ENCODE data around the gene CTXN1.

CTXN1 gene

GRCh38 chr19:7915250-7916102, 10.5 kb downstream of the CTXN1 start:
- Histone ChIP-seq H3K9ac (ENCODE audit: low read depth, low read length) (no peak overlapping the region), H3K27me3 (ENCODE audit: control insufficient read depth, insufficient read depth, low read length) (peaks cover 30% of the 10 kb centered on the region), H3K4me3 (ENCODE audit: low read depth, low read length) (peak overlapping the region; percentile 30), H3K36me3 (ENCODE audit: control insufficient read depth, insufficient read depth, low read length) (peaks cover 15% of the 10 kb centered on the region), H3K4me1 (ENCODE audit: control insufficient read depth, insufficient read depth, low read length) (peaks cover 2% of the 10 kb centered on the region), H3K9me3 (ENCODE audit: control insufficient read depth, insufficient read depth, low read length) (no peaks in the 10 kb centered on the region)

GRCh38 chr19:7914598-7915045, 11.3 kb downstream of the CTXN1 start, which contains the start of gene TGFBR3L:
Gene TGFBR3L (plus strand): TSS chr19:7914830.
- peak within 1 kb of the TSS; percentile 30 for H3K4me3 ChIP-seq (ENCODE audit: low read depth, low read length)
- H3K4me1 ChIP-seq (ENCODE audit: control insufficient read depth, insufficient read depth, low read length), result peaks cover under 1% of the 10 kb centered on the region
- H3K9ac ChIP-seq (ENCODE audit: low read depth, low read length), result no peak within 1 kb of the TSS

GRCh38 chr19:7914099-7914498, 11.8 kb downstream of the CTXN1 start:
- Histone ChIP-seq H3K4me1 (ENCODE audit: control insufficient read depth, insufficient read depth, low read length) (no peaks in the 10 kb centered on the region), H3K9me3 (ENCODE audit: control insufficient read depth, insufficient read depth, low read length) (no peaks in the 10 kb centered on the region), H3K36me3 (ENCODE audit: control insufficient read depth, insufficient read depth, low read length) (peaks cover 19% of the 10 kb centered on the region), H3K27me3 (ENCODE audit: control insufficient read depth, insufficient read depth, low read length) (peaks cover 30% of the 10 kb centered on the region), H3K4me3 (ENCODE audit: low read depth, low read length) (no peak overlapping the region), H3K9ac (ENCODE audit: low read depth, low read length) (no peak overlapping the region)

More at GRCh38 chr19:7914598-7915045, 11.3 kb downstream of the CTXN1 start, which contains the start of gene TGFBR3L:
- peaks cover 19% of the 10 kb centered on the region for H3K36me3 ChIP-seq (ENCODE audit: control insufficient read depth, insufficient read depth, low read length)
- H3K9me3 ChIP-seq (ENCODE audit: control insufficient read depth, insufficient read depth, low read length), result no peaks in the 10 kb centered on the region
- H3K27me3 ChIP-seq (ENCODE audit: control insufficient read depth, insufficient read depth, low read length), result peaks cover 30% of the 10 kb centered on the region

- no peaks in the 10 kb centered on the region for H3K4me1 ChIP-seq (ENCODE audit: control insufficient read depth, insufficient read depth, low read length)
- no peak overlapping the region for H3K9ac ChIP-seq (ENCODE audit: low read depth, low read length)
- peaks cover 28% of the 10 kb centered on the region for H3K27me3 ChIP-seq (ENCODE audit: control insufficient read depth, insufficient read depth, low read length)
- no peaks in the 10 kb centered on the region for H3K9me3 ChIP-seq (ENCODE audit: control insufficient read depth, insufficient read depth, low read length)
- no peak overlapping the region for H3K4me3 ChIP-seq (ENCODE audit: low read depth, low read length)
- H3K36me3 ChIP-seq (ENCODE audit: control insufficient read depth, insufficient read depth, low read length), result peaks cover 19% of the 10 kb centered on the region
These were observed 12.3 kb downstream of the CTXN1 start for GRCh38 chr19:7913652-7914051.

- Histone ChIP-seq H3K27me3 (ENCODE audit: control insufficient read depth, insufficient read depth, low read length) (peaks cover 21% of the 10 kb centered on the region), H3K36me3 (ENCODE audit: control insufficient read depth, insufficient read depth, low read length) (peaks cover 19% of the 10 kb centered on the region), H3K4me1 (ENCODE audit: control insufficient read depth, insufficient read depth, low read length) (no peaks in the 10 kb centered on the region), H3K4me3 (ENCODE audit: low read depth, low read length) (no peak overlapping the region), H3K9me3 (ENCODE audit: control insufficient read depth, insufficient read depth, low read length) (no peaks in the 10 kb centered on the region), H3K9ac (ENCODE audit: low read depth, low read length) (no peak overlapping the region)
These were observed 13.0 kb downstream of the CTXN1 start for GRCh38 chr19:7912697-7913564.

- Histone ChIP-seq H3K4me1 (ENCODE audit: control insufficient read depth, insufficient read depth, low read length) (no peaks in the 10 kb centered on the region), H3K4me3 (ENCODE audit: low read depth, low read length) (no peak overlapping the region), H3K9ac (ENCODE audit: low read depth, low read length) (no peak overlapping the region), H3K9me3 (ENCODE audit: control insufficient read depth, insufficient read depth, low read length) (no peaks in the 10 kb centered on the region), H3K27me3 (ENCODE audit: control insufficient read depth, insufficient read depth, low read length) (peaks cover 16% of the 10 kb centered on the region), H3K36me3 (ENCODE audit: control insufficient read depth, insufficient read depth, low read length) (peaks cover 19% of the 10 kb centered on the region)
These were observed 13.7 kb downstream of the CTXN1 start for GRCh38 chr19:7912144-7912696.

GRCh38 chr19:7911508-7912143, 14.3 kb downstream of the CTXN1 start:
- Histone ChIP-seq H3K4me1 (ENCODE audit: control insufficient read depth, insufficient read depth, low read length) (no peaks in the 10 kb centered on the region), H3K9ac (ENCODE audit: low read depth, low read length) (no peak overlapping the region), H3K36me3 (ENCODE audit: control insufficient read depth, insufficient read depth, low read length) (peaks cover 19% of the 10 kb centered on the region), H3K27me3 (ENCODE audit: control insufficient read depth, insufficient read depth, low read length) (peaks cover 12% of the 10 kb centered on the region), H3K9me3 (ENCODE audit: control insufficient read depth, insufficient read depth, low read length) (no peaks in the 10 kb centered on the region), H3K4me3 (ENCODE audit: low read depth, low read length) (no peak overlapping the region)

- H3K4me3 ChIP-seq (ENCODE audit: low read depth, low read length), result no peak overlapping the region
- peaks cover 27% of the 10 kb centered on the region for H3K36me3 ChIP-seq (ENCODE audit: control insufficient read depth, insufficient read depth, low read length)
- no peaks in the 10 kb centered on the region for H3K9me3 ChIP-seq (ENCODE audit: control insufficient read depth, insufficient read depth, low read length)
- no peaks in the 10 kb centered on the region for H3K4me1 ChIP-seq (ENCODE audit: control insufficient read depth, insufficient read depth, low read length)
- no peak overlapping the region for H3K9ac ChIP-seq (ENCODE audit: low read depth, low read length)
- peaks cover 8% of the 10 kb centered on the region for H3K27me3 ChIP-seq (ENCODE audit: control insufficient read depth, insufficient read depth, low read length)
These were observed 15.4 kb downstream of the CTXN1 start for GRCh38 chr19:7910321-7911161.

GRCh38 chr19:7909471-7910067, 16.4 kb downstream of the CTXN1 start:
- Histone ChIP-seq H3K4me1 (ENCODE audit: control insufficient read depth, insufficient read depth, low read length) (peaks cover 2% of the 10 kb centered on the region), H3K9me3 (ENCODE audit: control insufficient read depth, insufficient read depth, low read length) (no peaks in the 10 kb centered on the region), H3K4me3 (ENCODE audit: low read depth, low read length) (no peak overlapping the region), H3K27me3 (ENCODE audit: control insufficient read depth, insufficient read depth, low read length) (peaks cover under 1% of the 10 kb centered on the region), H3K9ac (ENCODE audit: low read depth, low read length) (no peak overlapping the region), H3K36me3 (ENCODE audit: control insufficient read depth, insufficient read depth, low read length) (peaks cover 28% of the 10 kb centered on the region)

- H3K27me3 ChIP-seq (ENCODE audit: control insufficient read depth, insufficient read depth, low read length), result no peaks in the 10 kb centered on the region
- no peak overlapping the region for H3K9ac ChIP-seq (ENCODE audit: low read depth, low read length)
- no peaks in the 10 kb centered on the region for H3K9me3 ChIP-seq (ENCODE audit: control insufficient read depth, insufficient read depth, low read length)
- no peak overlapping the region for H3K4me3 ChIP-seq (ENCODE audit: low read depth, low read length)
- H3K4me1 ChIP-seq (ENCODE audit: control insufficient read depth, insufficient read depth, low read length), result peaks cover 2% of the 10 kb centered on the region
- H3K36me3 ChIP-seq (ENCODE audit: control insufficient read depth, insufficient read depth, low read length), result peaks cover 28% of the 10 kb centered on the region
These were observed 17.0 kb downstream of the CTXN1 start for GRCh38 chr19:7908742-7909461.

Measured in iPS-15b (cell line).